ENCODE data around the gene TDO2. TPM values are rescaled to one million over a fixed set of nuclear protein-coding genes. Genes with fewer than 3 reads are reported as not detected.

Gene TDO2
- total RNA-seq, 1 donor from 2014 or later, result not detected

DNA sequence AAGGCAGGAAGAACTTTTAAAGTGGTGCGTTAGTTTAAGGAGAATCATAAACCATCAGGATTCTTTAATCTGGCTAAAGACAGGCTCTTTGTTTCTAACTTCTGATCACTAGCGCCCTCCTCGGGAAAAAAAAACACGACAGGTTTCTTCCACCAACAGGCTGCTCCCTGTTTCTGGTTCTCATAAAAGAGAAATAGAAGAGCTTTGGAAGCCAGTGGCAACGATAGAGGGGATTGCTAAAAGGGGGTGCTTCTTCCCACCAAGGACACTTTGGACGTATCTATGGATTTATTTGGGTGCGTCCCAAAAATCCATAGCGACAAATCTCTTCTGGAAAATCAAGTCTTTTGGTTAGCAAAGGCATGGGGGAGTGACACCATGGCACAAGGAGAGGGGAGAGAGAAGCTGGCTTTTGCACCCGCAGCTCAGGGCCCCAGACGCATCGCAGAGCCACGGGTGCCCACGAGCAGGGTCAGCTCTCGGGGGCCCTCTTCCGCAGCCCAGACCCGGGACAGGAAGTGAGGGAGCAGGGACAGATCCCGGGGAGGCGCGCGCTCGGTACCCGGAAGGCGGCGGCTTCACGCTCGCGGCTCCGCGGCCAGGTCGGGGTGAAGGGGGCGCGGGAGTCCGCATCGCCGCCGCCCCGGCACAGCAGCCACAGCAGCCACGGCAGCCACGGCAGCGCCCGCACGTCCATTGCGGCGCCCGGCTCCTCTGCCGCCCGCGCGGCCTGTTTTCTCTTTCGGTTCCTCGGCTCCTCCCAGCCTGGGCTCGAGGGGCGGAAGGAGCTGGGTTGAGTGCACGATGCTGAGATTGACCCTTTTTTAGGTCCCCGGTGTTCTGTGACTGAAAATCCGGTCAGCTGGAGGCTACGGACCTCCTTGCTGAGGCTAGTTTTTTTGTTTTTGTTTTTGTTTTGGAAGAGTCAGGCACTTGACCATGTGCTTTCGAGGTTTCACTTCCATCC is 49.9 kb downstream of the TDO2 start, which contains the start of gene CTSO:
Gene CTSO, minus strand, starts transcription at position 716 of the 967 bp plus-strand sequence. Its CDS starts 19 bp downstream, at position 697.
- DNase-seq (ENCODE audit: low read depth in 2 of 2), result peak; percentile 74 to 81

DNA sequence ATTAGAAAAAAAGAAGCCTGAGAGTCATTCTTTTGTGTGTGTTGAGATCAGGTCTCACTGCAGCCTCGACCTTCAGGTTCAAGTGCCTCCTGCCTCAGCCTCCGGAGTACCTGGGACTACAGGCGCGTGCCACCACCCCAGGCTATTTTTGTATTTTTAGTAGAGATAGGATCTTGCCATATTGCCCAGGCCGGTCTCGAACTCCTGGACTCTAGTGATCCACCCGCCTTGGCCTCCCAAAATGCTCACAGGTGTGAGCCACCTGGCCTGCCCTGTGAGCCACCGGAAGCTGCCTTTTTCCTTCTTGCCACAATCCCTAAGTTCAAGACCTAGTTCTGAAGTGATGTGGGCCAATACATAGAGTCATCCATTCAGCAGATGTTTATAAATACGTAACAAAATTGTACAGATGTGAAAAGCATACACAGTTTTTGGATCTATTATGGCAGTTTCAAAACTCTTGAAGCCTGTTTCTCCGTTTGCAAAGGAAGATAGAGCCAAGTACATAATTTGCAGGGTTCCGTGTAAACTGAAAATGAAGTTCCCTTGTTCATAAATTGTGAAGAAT is 50.7 kb downstream of the TDO2 start:
- DNase-seq (ENCODE audit: low read depth in 2 of 2), result no peak

DNA sequence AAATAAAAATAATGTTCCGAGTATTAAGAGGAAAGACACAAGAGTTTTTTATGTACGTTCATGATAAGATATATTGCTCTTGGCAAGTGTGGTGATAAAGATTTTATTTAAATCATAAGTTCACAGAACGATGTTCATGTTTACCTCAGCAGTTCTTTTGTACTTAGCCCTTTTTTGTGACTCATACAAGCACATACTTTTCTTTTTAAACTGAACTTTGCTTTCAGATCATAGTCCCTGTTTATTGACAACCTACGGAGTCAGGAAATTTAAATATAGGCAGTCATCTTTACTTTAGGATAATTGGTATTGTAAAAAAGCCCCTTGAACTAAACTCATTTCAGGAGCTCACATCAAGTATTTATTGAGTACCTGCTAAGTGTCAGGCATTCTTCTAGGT is 51.4 kb downstream of the TDO2 start:
- DNase-seq (ENCODE audit: low read depth in 2 of 2), result no peak

DNA sequence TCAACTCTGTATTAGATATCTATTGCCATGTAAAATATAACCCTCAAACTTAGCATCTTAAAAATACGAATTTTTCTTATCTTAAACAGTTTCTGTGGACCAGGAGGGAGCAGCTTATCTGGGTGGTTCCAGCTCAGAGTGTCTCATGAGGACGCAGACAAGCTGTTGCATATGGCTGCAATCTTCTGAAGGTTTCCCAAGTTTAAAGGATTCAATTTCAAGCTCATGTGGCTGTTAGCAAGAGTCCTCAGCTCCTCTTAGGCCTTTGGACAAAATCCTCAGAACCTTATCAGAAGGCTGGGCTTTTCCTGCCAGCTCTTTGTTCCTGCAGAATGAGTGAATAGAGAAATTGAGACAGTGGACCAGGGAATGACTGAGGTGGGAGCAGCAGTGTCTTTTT is 53.0 kb downstream of the TDO2 start:
- no peak for DNase-seq (ENCODE audit: low read depth in 2 of 2)

DNA sequence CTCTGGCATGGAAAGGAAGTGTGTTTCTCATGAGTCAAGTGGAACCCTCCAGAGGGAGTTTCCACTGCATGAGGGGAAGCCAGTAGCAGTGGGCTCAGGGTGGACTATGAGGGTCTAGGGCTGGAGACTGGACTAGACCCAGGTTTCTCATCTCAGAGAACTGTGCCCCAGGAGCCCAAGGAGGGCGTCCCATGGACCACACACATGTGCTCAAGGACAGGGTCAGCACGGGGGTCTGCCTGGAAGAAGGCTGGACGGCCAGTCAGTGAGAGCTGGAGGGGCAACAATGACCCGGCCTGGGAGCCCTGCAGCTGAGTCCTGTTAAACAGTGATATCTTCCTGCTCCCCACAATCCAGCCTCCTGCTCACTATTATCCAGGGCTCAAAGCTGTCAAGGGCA is 55.9 kb downstream of the TDO2 start:
- no peak for DNase-seq (ENCODE audit: low read depth in 2 of 2)

DNA sequence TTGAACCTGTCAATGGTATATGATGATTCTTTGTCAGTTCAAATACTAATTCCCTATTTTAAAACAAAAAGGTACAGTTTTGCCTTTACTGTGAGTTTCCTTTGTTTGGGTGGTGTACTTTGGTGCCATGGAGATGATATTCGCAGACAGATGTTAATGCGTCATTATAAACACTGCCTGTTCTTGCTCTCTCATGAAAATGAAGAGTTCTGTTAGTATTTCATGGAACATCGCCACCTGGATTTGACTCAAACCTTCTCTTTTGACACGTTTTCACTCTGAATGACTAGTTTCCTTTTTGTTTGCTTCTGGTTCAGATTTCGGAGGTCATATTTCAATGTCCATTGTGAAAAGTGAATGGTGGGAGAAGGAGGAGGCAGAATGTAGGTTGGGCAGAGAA is 57.0 kb downstream of the TDO2 start:
- DNase-seq (ENCODE audit: low read depth in 2 of 2), result no peak

DNA sequence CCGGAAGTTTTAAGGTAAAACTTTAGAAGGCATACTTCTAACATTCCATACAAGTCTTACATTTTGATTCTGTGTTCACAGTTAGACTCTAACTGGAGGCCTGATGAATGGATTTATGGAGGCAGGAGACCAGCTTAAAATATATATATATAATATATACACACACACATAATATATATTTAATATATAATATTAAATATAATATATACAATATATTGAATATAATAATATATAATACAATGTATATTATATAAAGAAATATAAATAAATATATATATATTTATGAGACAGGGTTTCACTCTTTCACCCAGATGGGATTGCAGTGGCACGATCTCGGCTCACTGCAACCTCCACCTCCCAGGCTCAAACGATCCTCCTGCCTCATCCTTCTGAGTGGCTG is 58.1 kb downstream of the TDO2 start:
- DNase-seq (ENCODE audit: low read depth in 2 of 2), result no peak

DNA sequence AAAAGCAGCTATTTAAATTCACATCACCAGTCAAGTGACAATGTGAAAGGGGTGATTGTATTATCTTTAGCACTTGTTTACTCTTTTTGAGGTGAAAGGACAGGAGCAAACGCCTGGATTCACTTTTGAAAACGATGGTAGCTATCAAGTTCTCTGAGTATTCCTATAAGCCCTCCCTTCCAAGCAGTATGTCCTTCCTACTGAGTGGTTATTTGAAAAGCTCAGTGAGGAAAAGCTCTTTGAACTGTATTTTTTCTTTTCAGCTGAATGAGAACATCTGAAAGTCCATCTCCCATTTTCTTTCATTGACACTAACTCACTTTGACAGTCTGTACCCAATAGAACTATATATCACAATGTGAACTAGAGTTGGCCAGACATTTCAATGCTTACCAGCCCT is 59.3 kb downstream of the TDO2 start:
- no peak for DNase-seq (ENCODE audit: low read depth in 2 of 2)

DNA sequence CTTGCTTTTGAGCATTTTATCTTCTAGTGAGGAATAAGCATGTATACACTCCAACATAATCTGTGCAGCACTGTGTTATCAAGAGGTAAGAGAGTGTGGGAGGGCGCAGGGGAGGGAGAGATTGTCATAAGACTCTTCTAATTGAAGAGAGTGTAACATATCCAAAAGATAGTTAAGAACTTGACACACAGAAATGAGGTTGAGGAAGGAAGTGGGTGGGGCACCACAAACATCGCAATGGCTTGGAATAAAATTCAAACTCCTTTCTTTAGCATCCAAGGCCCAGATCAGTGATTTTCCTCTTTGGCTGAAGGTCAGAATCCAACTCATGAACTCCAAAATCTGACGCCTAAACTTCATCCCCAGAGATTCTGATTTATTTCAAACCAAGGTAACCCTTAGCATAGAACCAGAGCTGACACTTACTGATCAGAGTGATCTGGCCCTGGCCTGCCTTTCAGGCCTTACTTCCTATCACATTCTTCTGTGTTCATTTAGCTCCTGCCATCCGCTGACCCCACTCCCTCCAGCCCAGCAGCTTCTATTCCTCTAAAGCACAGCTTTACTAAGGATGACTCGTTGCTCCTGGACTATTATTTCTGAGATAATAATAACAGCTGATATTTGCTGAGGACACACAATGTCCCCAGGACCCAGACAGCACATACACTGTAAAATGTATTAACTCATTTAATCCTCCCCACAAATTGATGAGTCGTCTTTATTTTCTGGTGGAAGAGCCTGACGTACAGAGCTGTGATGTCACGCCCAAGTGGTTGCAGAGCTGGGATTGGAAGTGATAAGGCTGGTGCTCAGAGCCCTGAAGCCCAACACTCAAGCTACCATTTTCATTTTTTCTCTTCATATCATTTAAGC is 60.8 kb downstream of the TDO2 start:
- no peak for DNase-seq (ENCODE audit: low read depth in 2 of 2)

DNA sequence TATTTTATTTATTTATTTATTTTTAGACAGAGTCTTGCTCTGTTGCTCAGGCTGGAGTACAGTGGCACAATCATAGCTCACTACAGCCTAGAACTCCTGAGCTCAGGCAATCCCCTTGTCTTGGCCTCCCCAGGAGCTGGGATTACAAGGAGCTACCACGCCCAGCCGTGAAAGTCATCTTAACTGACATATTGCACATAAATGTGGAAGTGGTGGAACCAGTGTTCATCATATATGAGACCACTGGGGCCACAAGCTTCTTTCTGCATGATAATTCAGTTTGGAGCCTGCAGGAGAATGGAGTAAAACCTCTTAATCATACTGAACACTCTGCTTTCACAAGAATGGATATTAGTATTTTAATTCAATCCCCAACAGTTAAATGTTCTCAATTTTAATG is 62.7 kb downstream of the TDO2 start:
- DNase-seq (ENCODE audit: low read depth in 2 of 2), result no peak

DNA sequence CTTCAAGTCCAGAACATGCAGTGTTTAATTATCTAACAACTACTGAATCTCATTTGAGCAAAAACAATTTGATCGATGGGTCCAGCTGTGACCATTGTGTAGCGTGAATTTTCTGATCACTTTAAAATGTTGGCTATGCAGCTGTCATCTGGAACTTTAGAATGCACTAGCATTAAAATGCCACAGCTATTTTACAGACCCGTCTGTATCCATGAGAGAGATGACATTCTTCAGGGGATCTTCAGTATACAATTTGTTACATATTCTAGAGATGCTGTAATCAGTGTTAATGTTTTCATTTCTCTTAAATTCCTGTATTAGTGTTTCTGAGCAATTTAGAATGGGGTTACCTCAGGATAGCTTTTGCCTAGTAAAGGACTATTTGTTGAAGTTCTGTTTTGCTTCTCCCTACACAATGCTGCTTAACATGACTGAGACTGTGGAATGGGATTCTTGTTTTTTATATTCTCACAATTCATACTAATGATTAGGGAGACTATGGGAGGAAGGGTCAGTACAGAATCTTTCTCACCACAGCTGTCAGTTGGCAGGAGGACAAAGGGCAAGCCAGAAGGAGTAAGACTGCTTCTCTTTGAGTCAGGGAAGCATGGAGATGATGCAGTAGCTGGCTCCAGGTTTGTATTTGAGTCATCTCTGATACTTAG is 63.4 kb downstream of the TDO2 start:
- DNase-seq (ENCODE audit: low read depth in 2 of 2), result no peak

Other genes starting within 250 kb of the TDO2 start
- 12.9 and 14.4 TPM in 2 replicates for gene GUCY1A1, start 236.8 kb upstream of the TDO2 start, total RNA-seq
- gene GUCY1B1, start 144.7 kb upstream of the TDO2 start, total RNA-seq, result 1.4 and 4.1 TPM in 2 replicates
- not detected in 2 replicates for gene ASIC5, start 37.4 kb upstream of the TDO2 start, total RNA-seq
- 4.6 and 4.8 TPM in 2 replicates for gene CTSO, start 50.2 kb downstream of the TDO2 start, total RNA-seq

All from lung microvascular endothelial cell (primary cell).